Activated CD8-positive, alpha-beta T cell treated with anti-CD3 and anti-CD28 coated beads for 36 hours (primary cell): ENCODE results near the gene CRIM1. TPM values are rescaled to one million over a fixed set of nuclear protein-coding genes. Genes with fewer than 3 reads are reported as not detected.

Source experiments
- ATAC-seq: fragments of 200-7000 bp; cut with Tn5 transposase; one replicate; pipeline ENCODE4 v1.10.0; 2021; ENCODE audit warnings: mild to moderate bottlenecking, moderate library complexity
- CTCF ChIA-PET: fragments of 350-600 bp; sonication (Branson Sonifier 250); formaldehyde crosslinking; loops from one replicate; lab custom pipeline; 2021; ENCODE audit warnings: antibody characterized with exemption; lab: Charles Lee
- POLR2A ChIA-PET: fragments of 350-600 bp; sonication (Branson Sonifier 250); formaldehyde crosslinking; loops from one replicate; lab custom pipeline; 2021; ENCODE audit warnings: antibody characterized with exemption; lab: Charles Lee
- DNase-seq: peaks from one replicate; pipeline ENCODE4 v3.0.0-alpha.2; 2020
- H3K27ac Mint-ChIP-seq: one replicate; pipeline ENCODE4 v1.8.0; 2021; ENCODE audit warnings: mild to moderate bottlenecking, mixed read lengths
- H3K27me3 Mint-ChIP-seq: one replicate; pipeline ENCODE4 v1.8.0; 2021; ENCODE audit warnings: mixed read lengths
- H3K36me3 Mint-ChIP-seq: one replicate; pipeline ENCODE4 v1.8.0; 2021; ENCODE audit warnings: low read depth, mixed read lengths
- H3K4me1 Mint-ChIP-seq: one replicate; pipeline ENCODE4 v1.8.0; 2021; ENCODE audit warnings: low read depth, mixed read lengths
- H3K4me3 Mint-ChIP-seq: one replicate; pipeline ENCODE4 v1.8.0; 2021; ENCODE audit warnings: mild to moderate bottlenecking, moderate library complexity, mixed read lengths
- H3K9me3 Mint-ChIP-seq: one replicate; pipeline ENCODE4 v1.8.0; 2021; ENCODE audit warnings: mixed read lengths
- CTCF ChIP-seq: fragments of 200-600 bp; IDR thresholded peaks from one replicate; pipeline ENCODE4 v1.8.0; 2022; ENCODE audit warnings: antibody characterized with exemption, mild to moderate bottlenecking
- intact Hi-C: fragments of 100-400 bp; cut with micrococcal nuclease; formaldehyde crosslinking; loops from one replicate; pipeline ENCODE4 v1.10.0; 2022
- total RNA-seq, 2 experiments: library from RNA; stranded (reverse); gene quantifications; one replicate each; pipeline ENCODE4 v1.2.3, GENCODE V29; 2021

CRIM1 gene
- total RNA-seq, 2 experiments from 2014 or later, result 14.4 to 15.9 TPM

GRCh38 chr2:36535099-36535498 lies 179.5 kb downstream of the CRIM1 start:
- no peaks in the 10 kb centered on the region for H3K9me3 Mint-ChIP-seq
- ChIA-PET POLR2A (no interaction called here), CTCF (no interaction called here)
- no peaks in the 10 kb centered on the region for H3K27me3 Mint-ChIP-seq
- no peaks in the 10 kb centered on the region for H3K4me1 Mint-ChIP-seq
- no peak overlapping the region for H3K27ac Mint-ChIP-seq
- H3K4me3 Mint-ChIP-seq, result no peak overlapping the region
- peaks cover 10% of the 10 kb centered on the region for H3K36me3 Mint-ChIP-seq
- no peak for TF ChIP-seq CTCF
- DNase-seq, result no peak
- intact Hi-C loops, result no loop called here
- ATAC-seq, result no peak

GRCh38 chr2:36536776-36537175 lies 181.2 kb downstream of the CRIM1 start:
- Mint-ChIP-seq H3K4me1 (no peaks in the 10 kb centered on the region), H3K27me3 (no peaks in the 10 kb centered on the region), H3K4me3 (no peak overlapping the region), H3K36me3 (peaks cover 10% of the 10 kb centered on the region), H3K9me3 (no peaks in the 10 kb centered on the region), H3K27ac (no peak overlapping the region)
- DNase-seq (no peak), ATAC-seq (no peak)
- CTCF ChIA-PET, result interaction anchor here (0.7 kb wide), 1 partner anchor 9 kb away, joined by 3 read pairs; no protein-coding TSS in a partner anchor
- no peak for TF ChIP-seq CTCF
- intact Hi-C loops, result no loop called here
- POLR2A ChIA-PET, result no interaction called here

DNA sequence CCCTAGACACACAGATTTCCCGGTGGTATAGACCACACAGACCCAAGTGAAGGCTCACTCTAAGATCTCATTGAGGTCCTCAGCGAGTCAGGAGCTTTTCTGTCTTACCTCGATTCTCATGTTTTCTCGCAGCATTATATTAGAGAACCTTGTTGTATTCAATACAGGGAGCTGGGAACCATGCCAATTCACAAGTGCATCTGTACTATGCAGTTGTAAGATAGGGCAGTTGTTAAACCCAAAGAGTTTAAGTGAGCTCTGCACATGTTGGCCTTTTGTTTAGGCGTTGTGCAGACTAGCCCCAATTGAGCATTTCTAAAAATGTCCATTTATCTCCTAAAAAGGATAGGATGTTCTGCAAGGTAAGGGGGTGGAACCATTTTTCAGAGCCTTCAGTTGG lies 182.8 kb downstream of the CRIM1 start:
- ChIA-PET CTCF (no interaction called here), POLR2A (no interaction called here)
- peaks cover 13% of the 10 kb centered on the region for H3K36me3 Mint-ChIP-seq
- no peak for ATAC-seq
- no peak for DNase-seq
- no peaks in the 10 kb centered on the region for H3K4me1 Mint-ChIP-seq
- H3K9me3 Mint-ChIP-seq, result no peaks in the 10 kb centered on the region
- intact Hi-C loops, result no loop called here
- no peak for TF ChIP-seq CTCF
- no peak overlapping the region for H3K4me3 Mint-ChIP-seq
- H3K27ac Mint-ChIP-seq, result no peak overlapping the region
- H3K27me3 Mint-ChIP-seq, result no peaks in the 10 kb centered on the region

GRCh38 chr2:36539631-36540030 lies 184.1 kb downstream of the CRIM1 start:
- no peak overlapping the region for H3K4me3 Mint-ChIP-seq
- no peak overlapping the region for H3K27ac Mint-ChIP-seq
- no peaks in the 10 kb centered on the region for H3K27me3 Mint-ChIP-seq
- H3K4me1 Mint-ChIP-seq, result no peaks in the 10 kb centered on the region
- POLR2A ChIA-PET, result no interaction called here
- CTCF ChIA-PET, result no interaction called here
- H3K9me3 Mint-ChIP-seq, result no peaks in the 10 kb centered on the region
- no peak for ATAC-seq
- H3K36me3 Mint-ChIP-seq, result peaks cover 13% of the 10 kb centered on the region
- no peak for TF ChIP-seq CTCF
- intact Hi-C loops, result no loop called here
- DNase-seq, result no peak

DNA sequence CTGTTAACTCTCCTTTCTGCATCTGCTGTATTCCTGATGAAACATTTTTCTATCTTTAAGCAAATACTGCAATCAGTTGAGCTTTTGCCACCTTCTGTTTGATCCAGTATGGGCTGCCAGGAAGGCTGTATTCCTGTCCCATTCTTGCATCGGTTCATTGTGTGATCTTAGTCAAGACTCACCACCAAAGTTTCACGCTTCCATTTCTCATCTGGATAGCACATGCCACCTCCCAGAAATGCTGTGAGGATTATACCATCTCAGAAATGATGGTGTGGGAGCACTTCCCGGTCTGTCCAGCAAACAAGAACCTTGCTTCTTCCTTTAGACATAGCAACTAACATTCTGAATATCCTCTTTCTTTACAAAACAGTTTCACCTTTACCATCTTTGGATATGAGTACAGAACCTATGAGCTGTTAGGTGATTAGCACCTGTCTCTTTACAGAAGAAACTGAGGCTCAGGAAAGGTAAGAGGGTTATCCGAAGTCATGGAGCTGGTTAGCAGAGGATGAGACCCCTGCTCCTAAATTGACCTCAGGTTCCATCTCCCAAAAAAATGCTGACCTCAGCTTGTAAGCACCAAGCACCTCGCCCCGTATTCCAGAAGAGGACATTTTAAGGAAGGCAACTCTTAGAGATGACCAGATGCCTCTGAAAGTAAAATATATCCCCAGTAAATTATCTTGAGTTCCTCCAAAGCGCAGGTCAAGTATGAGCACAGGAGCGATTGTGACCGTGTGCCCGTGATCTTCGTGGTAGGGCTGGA lies 185.6 kb downstream of the CRIM1 start:
- Mint-ChIP-seq H3K27me3 (no peaks in the 10 kb centered on the region), H3K27ac (no peak overlapping the region), H3K36me3 (peaks cover 14% of the 10 kb centered on the region), H3K4me3 (no peak overlapping the region), H3K9me3 (no peaks in the 10 kb centered on the region), H3K4me1 (no peaks in the 10 kb centered on the region)
- intact Hi-C loops, result no loop called here
- no peak for TF ChIP-seq CTCF
- CTCF ChIA-PET, result interaction anchor here (2.1 kb wide), 1 partner anchor 15 kb away, joined by 8 read pairs; no protein-coding TSS in a partner anchor
- POLR2A ChIA-PET, result no interaction called here
- no peak for DNase-seq
- ATAC-seq, result no peak
